Immature natural killer cell (primary cell): ENCODE data around the gene TGM2. TPM values are rescaled to one million over a fixed set of nuclear protein-coding genes. Genes with fewer than 3 reads are reported as not detected.
A peak's percentile ranks its signal among the peaks of the same experiment; 100 is the strongest.

Source experiments
- DNase-seq, 3 donors: peaks; one replicate each; pipeline ENCODE4 v3.0.0; 2022; ENCODE audit warnings: mixed read lengths in 1 of 3
- H3K27ac Mint-ChIP-seq, 6 donors: one replicate each; pipeline ENCODE4 v1.8.0; 2020; ENCODE audit warnings: mixed read lengths in 6 of 6, mild to moderate bottlenecking in 5 of 6, inconsistent platforms in 4 of 6, moderate library complexity in 3 of 6
- H3K27me3 Mint-ChIP-seq, 3 donors: one replicate each; pipeline ENCODE4 v1.8.0; 2020 to 2021; ENCODE audit warnings: low read depth in 3 of 3, mild to moderate bottlenecking in 3 of 3, mixed read lengths in 3 of 3, moderate library complexity in 3 of 3, inconsistent platforms in 1 of 3
- H3K36me3 Mint-ChIP-seq, 3 donors: one replicate each; pipeline ENCODE4 v1.8.0; 2020; ENCODE audit warnings: mixed read lengths in 3 of 3, inconsistent platforms in 2 of 3, mild to moderate bottlenecking in 2 of 3
- H3K4me1 Mint-ChIP-seq, 2 donors: one replicate each; pipeline ENCODE4 v1.8.0; 2020; ENCODE audit warnings: inconsistent platforms in 2 of 2, mild to moderate bottlenecking in 2 of 2, mixed read lengths in 2 of 2, moderate library complexity in 1 of 2
- H3K4me3 Mint-ChIP-seq, 5 donors: one replicate each; pipeline ENCODE4 v1.8.0; 2020; ENCODE audit warnings: mild to moderate bottlenecking in 5 of 5, mixed read lengths in 5 of 5, inconsistent platforms in 3 of 5, moderate library complexity in 3 of 5
- H3K9me3 Mint-ChIP-seq, 6 donors: one replicate each; pipeline ENCODE4 v1.8.0; 2020; ENCODE audit warnings: mild to moderate bottlenecking in 6 of 6, mixed read lengths in 6 of 6, inconsistent platforms in 4 of 6, moderate library complexity in 3 of 6
- polyA plus RNA-seq, 3 donors: library from polyadenylated mRNA; unstranded; fragments of 300-500 nt; fragmentation: Illumina TruSeq; gene quantifications; one replicate each; pipeline ENCODE4 v1.2.3, GENCODE V29; 2021

The TGM2 gene
- polyA plus RNA-seq, 3 donors from 2014 or later, result not detected

- H3K27ac Mint-ChIP-seq, result no peak overlapping the region
Observed at GRCh38 chr20:38167328-38167850, 2.3 kb upstream of the TGM2 start.

GRCh38 chr20:38166703-38167233, 1.7 kb upstream of the TGM2 start:
- Mint-ChIP-seq H3K27ac (no peak overlapping the region), H3K9me3 (no peaks in the 10 kb centered on the region), H3K36me3 (no peaks in the 10 kb centered on the region), H3K27me3 (peaks cover 0 to 6% (median 3%) of the 10 kb centered on the region in 3 donors), H3K4me1 (peaks cover 6 to 9% of the 10 kb centered on the region in 2 donors), H3K4me3 (no peak overlapping the region)
- DNase-seq, result no peak

More at GRCh38 chr20:38167328-38167850, 2.3 kb upstream of the TGM2 start:
- H3K4me1 Mint-ChIP-seq, result peaks cover 6 to 9% of the 10 kb centered on the region in 2 donors
- DNase-seq, result no peak
- H3K9me3 Mint-ChIP-seq, result no peaks in the 10 kb centered on the region
- H3K36me3 Mint-ChIP-seq, result no peaks in the 10 kb centered on the region
- H3K27me3 Mint-ChIP-seq, result peaks cover 2 to 6% (median 3%) of the 10 kb centered on the region in 3 donors
- no peak overlapping the region for H3K4me3 Mint-ChIP-seq

GRCh38 chr20:38165966-38166702, 1.1 kb upstream of the TGM2 start:
- Mint-ChIP-seq H3K27ac (no peak overlapping the region), H3K27me3 (peaks cover 0 to 6% (median 3%) of the 10 kb centered on the region in 3 donors), H3K36me3 (no peaks in the 10 kb centered on the region), H3K4me1 (peaks cover 6 to 9% of the 10 kb centered on the region in 2 donors), H3K4me3 (no peak overlapping the region), H3K9me3 (no peaks in the 10 kb centered on the region)
- no peak for DNase-seq

GRCh38 chr20:38164624-38165088, 414 bp downstream of the TGM2 start:
- no peaks in the 10 kb centered on the region for H3K9me3 Mint-ChIP-seq
- H3K4me3 Mint-ChIP-seq, result peak overlapping the region in 2 of 5 donors; percentile 15 to 21
- H3K27me3 Mint-ChIP-seq, result peaks cover 0 to 6% (median 3%) of the 10 kb centered on the region in 3 donors
- no peak overlapping the region for H3K27ac Mint-ChIP-seq
- no peaks in the 10 kb centered on the region for H3K36me3 Mint-ChIP-seq
- H3K4me1 Mint-ChIP-seq, result peaks cover 6 to 9% of the 10 kb centered on the region in 2 donors
- DNase-seq, result no peak

- Mint-ChIP-seq H3K9me3 (no peaks in the 10 kb centered on the region), H3K27me3 (peaks cover 1 to 6% (median 3%) of the 10 kb centered on the region in 3 donors), H3K36me3 (no peaks in the 10 kb centered on the region), H3K4me1 (peaks cover 6 to 9% of the 10 kb centered on the region in 2 donors), H3K27ac (no peak overlapping the region), H3K4me3 (no peak overlapping the region)
- DNase-seq, result no peak
Observed at GRCh38 chr20:38164069-38164468, 1.0 kb downstream of the TGM2 start.

GRCh38 chr20:38162878-38163875, 1.9 kb downstream of the TGM2 start:
- H3K4me3 Mint-ChIP-seq, result no peak overlapping the region
- peaks cover 2 to 6% (median 3%) of the 10 kb centered on the region in 3 donors for H3K27me3 Mint-ChIP-seq
- no peak for DNase-seq
- no peaks in the 10 kb centered on the region for H3K9me3 Mint-ChIP-seq
- H3K27ac Mint-ChIP-seq, result no peak overlapping the region
- no peaks in the 10 kb centered on the region for H3K36me3 Mint-ChIP-seq
- H3K4me1 Mint-ChIP-seq, result peaks cover 6 to 7% of the 10 kb centered on the region in 2 donors

GRCh38 chr20:38162149-38162548, 2.9 kb downstream of the TGM2 start:
- DNase-seq, result no peak
- Mint-ChIP-seq H3K4me3 (no peak overlapping the region), H3K4me1 (peaks cover 6 to 7% of the 10 kb centered on the region in 2 donors), H3K9me3 (no peaks in the 10 kb centered on the region), H3K27me3 (peaks cover 2 to 6% (median 3%) of the 10 kb centered on the region in 3 donors), H3K27ac (no peak overlapping the region), H3K36me3 (no peaks in the 10 kb centered on the region)

GRCh38 chr20:38161412-38161774, 3.7 kb downstream of the TGM2 start:
- no peak overlapping the region for H3K4me3 Mint-ChIP-seq
- no peaks in the 10 kb centered on the region for H3K9me3 Mint-ChIP-seq
- peaks cover 2 to 6% (median 2%) of the 10 kb centered on the region in 3 donors for H3K27me3 Mint-ChIP-seq
- no peak for DNase-seq
- peaks cover 6 to 7% of the 10 kb centered on the region in 2 donors for H3K4me1 Mint-ChIP-seq
- H3K36me3 Mint-ChIP-seq, result no peaks in the 10 kb centered on the region
- no peak overlapping the region for H3K27ac Mint-ChIP-seq

- H3K4me1 Mint-ChIP-seq, result peaks cover 0 to 2% of the 10 kb centered on the region in 2 donors
- no peak overlapping the region for H3K27ac Mint-ChIP-seq
- no peaks in the 10 kb centered on the region for H3K9me3 Mint-ChIP-seq
- DNase-seq, result no peak
- H3K36me3 Mint-ChIP-seq, result no peaks in the 10 kb centered on the region
- peaks cover 0 to 2% (median 2%) of the 10 kb centered on the region in 3 donors for H3K27me3 Mint-ChIP-seq
- no peak overlapping the region for H3K4me3 Mint-ChIP-seq
Observed at GRCh38 chr20:38159957-38160756, 4.9 kb downstream of the TGM2 start.

GRCh38 chr20:38159566-38159956, 5.5 kb downstream of the TGM2 start:
- Mint-ChIP-seq H3K27me3 (peaks cover 0 to 2% (median 2%) of the 10 kb centered on the region in 3 donors), H3K4me1 (peaks cover 0 to 2% of the 10 kb centered on the region in 2 donors), H3K4me3 (no peak overlapping the region), H3K36me3 (no peaks in the 10 kb centered on the region), H3K9me3 (no peaks in the 10 kb centered on the region), H3K27ac (no peak overlapping the region)
- no peak for DNase-seq

GRCh38 chr20:38158701-38159351, 6.2 kb downstream of the TGM2 start:
- Mint-ChIP-seq H3K36me3 (no peaks in the 10 kb centered on the region), H3K27me3 (peaks cover 0 to 2% (median under 1%) of the 10 kb centered on the region in 3 donors), H3K4me1 (peaks cover 0 to 2% of the 10 kb centered on the region in 2 donors), H3K27ac (no peak overlapping the region), H3K4me3 (no peak overlapping the region), H3K9me3 (no peaks in the 10 kb centered on the region)
- DNase-seq, result no peak

GRCh38 chr20:38157635-38158495, 7.2 kb downstream of the TGM2 start:
- Mint-ChIP-seq H3K4me1 (peaks cover 1 to 4% of the 10 kb centered on the region in 2 donors), H3K27ac (no peak overlapping the region), H3K4me3 (no peak overlapping the region), H3K27me3 (peaks cover 0 to 2% (median 0%) of the 10 kb centered on the region in 3 donors), H3K36me3 (no peaks in the 10 kb centered on the region), H3K9me3 (no peaks in the 10 kb centered on the region)
- no peak for DNase-seq
